ENCODE results near the gene PGAP2. TPM values are rescaled to one million over a fixed set of nuclear protein-coding genes. Genes with fewer than 3 reads are reported as not detected.

PGAP2 gene
- polyA plus RNA-seq, 1 donor (not counting 4 experiments of a cell fraction or from before 2014, with no cell fraction given) = 37.3 TPM

DNA sequence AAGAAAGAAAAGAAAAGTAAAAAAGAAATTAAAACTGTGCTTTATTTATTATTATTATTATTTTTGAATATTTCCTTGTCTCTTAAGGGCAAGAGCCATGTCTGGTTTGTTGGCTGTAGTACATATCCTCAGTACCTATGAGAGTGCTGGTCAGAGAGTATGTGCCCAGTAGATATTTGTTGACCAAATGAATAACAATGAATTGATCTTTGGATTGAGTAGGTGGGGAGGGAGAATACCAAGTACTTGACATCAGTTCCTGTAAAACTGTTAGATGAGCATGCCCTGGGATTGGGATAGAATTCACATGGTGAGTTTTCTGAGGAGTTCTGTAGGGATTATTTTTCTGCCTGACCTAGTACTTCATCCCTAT lies 58.5 kb downstream of the PGAP2 start:
- H3K36me3 ChIP-seq (ENCODE audit: control insufficient read depth in 2 of 2, extremely low read depth in 1 of 2, insufficient read depth in 2 of 2, low read length in 2 of 2) = peaks cover 1 to 2% of the 10 kb centered on the region in 2 experiments
- peaks cover 81% of the 10 kb centered on the region for H3K79me2 ChIP-seq (ENCODE audit: control insufficient read depth, insufficient read depth, low read length)
- FAIRE-seq (no peak), DNase-seq (ENCODE audit: low read depth, low spot score) (no peak)
- H3K27ac ChIP-seq (ENCODE audit: control insufficient read depth, insufficient read depth, low read length) = no peak overlapping the region
- no peaks in the 10 kb centered on the region for H3K9me1 ChIP-seq (ENCODE audit: control insufficient read depth, extremely low read depth, insufficient read depth, low read length)
- H3K9me3 ChIP-seq (ENCODE audit: control insufficient read depth, low read depth, low read length) = no peaks in the 10 kb centered on the region
- no peak overlapping the region for H2AFZ ChIP-seq (ENCODE audit: control insufficient read depth, low read length)
- no peak overlapping the region for H3K4me3 ChIP-seq (ENCODE audit: control insufficient read depth in 2 of 3, extremely low read depth in 1 of 3, insufficient read depth in 2 of 3, low read depth in 1 of 3, low read length in 3 of 3)
- peaks cover 34% of the 10 kb centered on the region for H3K4me1 ChIP-seq (ENCODE audit: control insufficient read depth, extremely low read depth, insufficient read depth, low read length)
- TF ChIP-seq EZH2 (IDR thresholded peaks at IDR 0.05; ENCODE audit: low read length) = no peak
- TF ChIP-seq, protein P1, sequence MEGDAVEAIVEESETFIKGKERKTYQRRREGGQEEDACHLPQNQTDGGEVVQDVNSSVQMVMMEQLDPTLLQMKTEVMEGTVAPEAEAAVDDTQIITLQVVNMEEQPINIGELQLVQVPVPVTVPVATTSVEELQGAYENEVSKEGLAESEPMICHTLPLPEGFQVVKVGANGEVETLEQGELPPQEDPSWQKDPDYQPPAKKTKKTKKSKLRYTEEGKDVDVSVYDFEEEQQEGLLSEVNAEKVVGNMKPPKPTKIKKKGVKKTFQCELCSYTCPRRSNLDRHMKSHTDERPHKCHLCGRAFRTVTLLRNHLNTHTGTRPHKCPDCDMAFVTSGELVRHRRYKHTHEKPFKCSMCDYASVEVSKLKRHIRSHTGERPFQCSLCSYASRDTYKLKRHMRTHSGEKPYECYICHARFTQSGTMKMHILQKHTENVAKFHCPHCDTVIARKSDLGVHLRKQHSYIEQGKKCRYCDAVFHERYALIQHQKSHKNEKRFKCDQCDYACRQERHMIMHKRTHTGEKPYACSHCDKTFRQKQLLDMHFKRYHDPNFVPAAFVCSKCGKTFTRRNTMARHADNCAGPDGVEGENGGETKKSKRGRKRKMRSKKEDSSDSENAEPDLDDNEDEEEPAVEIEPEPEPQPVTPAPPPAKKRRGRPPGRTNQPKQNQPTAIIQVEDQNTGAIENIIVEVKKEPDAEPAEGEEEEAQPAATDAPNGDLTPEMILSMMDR (optimal IDR thresholded peaks at IDR 0.05 in 1 of 3, IDR thresholded peaks at IDR 0.05 in 1 of 3, conservative IDR thresholded peaks at IDR 0.05 in 1 of 3; ENCODE audit: extremely low read depth in 1 of 3, insufficient read depth in 2 of 3, low read length in 3 of 3) = no peak
- no peak overlapping the region for H3K4me2 ChIP-seq (ENCODE audit: control insufficient read depth, extremely low read depth, insufficient read depth, low read depth, low read length)
- dilution Hi-C loops (cut with MboI; ENCODE audit: extremely low pct_ligation_motif_present, low sequenced_read_pairs) = loop anchor here (25.0 kb wide), 1 partner anchor 195 kb away; no protein-coding TSS in a partner anchor
- H3K27me3 ChIP-seq (ENCODE audit: control insufficient read depth, extremely low read depth, insufficient read depth, low read length) = no peaks in the 10 kb centered on the region
- H3K9ac ChIP-seq (ENCODE audit: control insufficient read depth, extremely low read depth, insufficient read depth, low read length) = no peak overlapping the region
- H4K20me1 ChIP-seq (ENCODE audit: control insufficient read depth, extremely low read depth, insufficient read depth, low read length) = no peaks in the 10 kb centered on the region

DNA sequence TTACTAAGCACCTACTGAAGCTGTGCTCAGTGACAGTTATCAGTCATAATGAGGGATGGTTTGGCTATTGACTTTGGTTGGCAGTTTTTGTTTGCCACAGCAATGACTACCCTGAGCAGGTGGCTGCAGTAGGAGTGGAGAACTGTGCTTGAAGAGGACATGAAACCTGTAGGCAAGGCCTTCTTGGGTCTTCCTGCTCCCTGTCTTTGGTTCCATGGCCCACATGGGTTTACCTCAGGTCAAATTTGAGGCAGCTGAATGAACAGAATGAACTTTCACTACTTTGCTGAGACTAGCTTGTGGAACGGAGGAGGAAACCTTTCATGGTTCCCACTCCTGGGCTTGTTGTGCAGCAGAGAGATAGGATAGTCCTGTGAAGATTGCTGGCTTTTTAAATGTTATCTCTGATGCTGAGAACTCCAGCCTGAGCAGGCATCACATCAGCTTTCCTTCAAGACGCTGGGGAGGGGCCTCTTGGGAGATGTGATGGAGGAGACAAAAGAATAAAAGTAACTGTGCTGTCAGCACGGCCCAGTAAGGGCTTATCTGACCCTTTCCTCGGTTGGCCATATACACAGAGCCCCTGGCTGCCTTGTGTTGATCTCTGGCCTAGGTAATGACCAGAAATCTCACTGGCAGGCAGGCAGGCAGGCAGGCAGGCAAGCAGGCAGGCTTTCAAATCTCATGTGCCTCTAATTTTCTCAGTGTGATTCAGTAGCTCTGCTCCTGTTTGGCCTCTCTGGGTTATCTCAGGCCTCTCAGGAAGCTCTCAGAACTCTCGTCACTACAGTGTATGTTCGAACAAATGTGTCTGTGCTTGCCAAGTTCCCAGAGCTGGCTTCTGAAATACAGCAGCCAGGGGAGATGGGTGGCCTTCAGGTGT lies 59.1 kb downstream of the PGAP2 start:
- Histone ChIP-seq H3K27me3 (ENCODE audit: control insufficient read depth, extremely low read depth, insufficient read depth, low read length) (no peaks in the 10 kb centered on the region), H3K9me1 (ENCODE audit: control insufficient read depth, extremely low read depth, insufficient read depth, low read length) (no peaks in the 10 kb centered on the region), H3K4me3 (ENCODE audit: control insufficient read depth in 2 of 3, extremely low read depth in 1 of 3, insufficient read depth in 2 of 3, low read depth in 1 of 3, low read length in 3 of 3) (no peak overlapping the region), H3K4me2 (ENCODE audit: control insufficient read depth, extremely low read depth, insufficient read depth, low read depth, low read length) (peak overlapping the region; percentile 49), H2AFZ (ENCODE audit: control insufficient read depth, low read length) (no peak overlapping the region), H3K36me3 (ENCODE audit: control insufficient read depth in 2 of 2, extremely low read depth in 1 of 2, insufficient read depth in 2 of 2, low read length in 2 of 2) (peaks cover 0 to 2% of the 10 kb centered on the region in 2 experiments), H4K20me1 (ENCODE audit: control insufficient read depth, extremely low read depth, insufficient read depth, low read length) (no peaks in the 10 kb centered on the region), H3K4me1 (ENCODE audit: control insufficient read depth, extremely low read depth, insufficient read depth, low read length) (peaks cover 34% of the 10 kb centered on the region), H3K9ac (ENCODE audit: control insufficient read depth, extremely low read depth, insufficient read depth, low read length) (no peak overlapping the region), H3K27ac (ENCODE audit: control insufficient read depth, insufficient read depth, low read length) (peak overlapping the region; percentile 52), H3K79me2 (ENCODE audit: control insufficient read depth, insufficient read depth, low read length) (peaks cover 79% of the 10 kb centered on the region), H3K9me3 (ENCODE audit: control insufficient read depth, low read depth, low read length) (no peaks in the 10 kb centered on the region)
- FAIRE-seq = no peak
- dilution Hi-C loops (cut with MboI; ENCODE audit: extremely low pct_ligation_motif_present, low sequenced_read_pairs) = loop anchor here (25.0 kb wide), 1 partner anchor 195 kb away; no protein-coding TSS in a partner anchor
- TF ChIP-seq, protein P1 (optimal IDR thresholded peaks at IDR 0.05 in 1 of 3, IDR thresholded peaks at IDR 0.05 in 1 of 3, conservative IDR thresholded peaks at IDR 0.05 in 1 of 3; ENCODE audit: extremely low read depth in 1 of 3, insufficient read depth in 2 of 3, low read length in 3 of 3) = no peak
- TF ChIP-seq EZH2 (IDR thresholded peaks at IDR 0.05; ENCODE audit: low read length) = no peak
- no peak for DNase-seq (ENCODE audit: low read depth, low spot score)
